Measurements from ENCODE around the gene P4HA2.

- no peak for TF ChIP-seq POLR2AphosphoS5 (IDR thresholded peaks at IDR 0.05)
- no peak for TF ChIP-seq CTCF (IDR thresholded peaks at IDR 0.05)
- TF ChIP-seq POLR2A (IDR thresholded peaks at IDR 0.05): no peak
These were observed 2.9 kb downstream of the P4HA2 start for GRCh38 chr5:132224716-132225115.
